Pancreas (tissue), 10 donors: ENCODE measurements around the gene SYNJ2. TPM values are rescaled to one million over a fixed set of nuclear protein-coding genes. Genes with fewer than 3 reads are reported as not detected.

Experiments used
- ATAC-seq, 4 donors: fragments of 200-7000 bp; cut with Tn5 transposase; one replicate each; pipeline versions ENCODE4 v1.8.0 to v1.9.1; 2020; ENCODE audit warnings: mild to moderate bottlenecking in 4 of 4, moderate library complexity in 4 of 4
- DNase-seq, 6 donors: peaks; one replicate each; pipeline ENCODE4 v3.0.0-alpha.2; 2020
- FAIRE-seq: peaks from 2 replicates; lab custom pipeline; 2012; peaks lifted over from hg19 to GRCh38; lab: Jason Lieb, UNC
- H3K27ac ChIP-seq, 4 donors: fragments of 200-600 bp; sonication (generic); 1 replicate in 3 of 4; 2 replicates in 1 of 4; pipeline versions ENCODE4 v1.5.0 to v1.8.0; 2020
- H3K27me3 ChIP-seq, 4 donors: fragments of 200-600 bp; one replicate each; pipeline ENCODE4 v1.8.0; 2021
- H3K36me3 ChIP-seq, 3 donors: fragments of 200-600 bp; sonication (generic) in 1 of 3; one replicate each; pipeline versions ENCODE4 v1.5.0 to v1.8.0; 2020 to 2021
- H3K4me1 ChIP-seq, 3 donors: fragments of 200-600 bp; one replicate each; pipeline ENCODE4 v1.8.0; 2021
- H3K4me3 ChIP-seq, 4 donors: fragments of 200-600 bp; sonication (generic) in 2 of 4; one replicate each; pipeline versions ENCODE4 v1.5.0 to v1.8.0; 2020 to 2021
- H3K9me3 ChIP-seq, 4 donors: fragments of 200-600 bp; one replicate each; pipeline ENCODE4 v1.8.0; 2021
- CTCF ChIP-seq, 4 donors: fragments of 200-600 bp; sonication (generic) in 3 of 4; IDR thresholded peaks; one replicate each; pipeline versions ENCODE4 v1.5.0 to v1.8.0; 2021; ENCODE audit warnings: antibody characterized with exemption in 4 of 4
- WGBS, 2 donors: extraction: QIAGEN DNeasy Blood & Tissue Kit; methylation state at CpG; one replicate each; pipeline ENCODE4 v1.1.7; 2013; 5-methylcytosine and 5-hydroxymethylcytosine counted together
- intact Hi-C, 3 donors: fragments of 100-400 bp; cut with DNase I; formaldehyde crosslinking; loops; one replicate each; pipeline versions ENCODE4 v1.11.1 to v1.14.2; 2022
- polyA plus RNA-seq, 2 donors: library from polyadenylated mRNA; stranded (reverse); fragments of 200-250 nt; gene quantifications; one replicate each; pipeline ENCODE4 v1.2.3, GENCODE V29; 2013
- total RNA-seq, 6 donors: library from RNA; stranded (reverse); fragmentation: NEBNext Ultra II Directional in 4 of 6; extraction: Animal tissue kit (Norgen Biotek cat#: 25700) in 4 of 6; gene quantifications; one replicate each; pipeline versions ENCODE4 v1.2.1 to v1.2.4, GENCODE V29; 2021 to 2023
- donor health status: healthy with polysubstance abuse.
- donor health status: DM: no; HTN: no; CAD: no; lungs with moderate emphysema.
- donor health status: DM: no; HTN: no; CAD: no.
- donor health status: control.
- donor health status: control.
- donor health status: Bipolar disorder and iron deficiency.
- donor health status: DM: yes; HTN: yes; CAD: no.
- donor health status: DM: no; HTN: no; CAD: no.
- donor health status: DM: no; HTN: no; CAD: no.
- donor health status: DM: yes; HTN: yes; CAD: no.

The SYNJ2 gene
- total and polyA plus RNA-seq, 8 donors, result 7.9 to 17.1 (median 9.9) TPM

GRCh38 chr6:158026054-158026900, 44.6 kb downstream of the SYNJ2 start:
- intact Hi-C loops, result no loop called here
- WGBS, 2 donors, result 63 to 69% methylated on average over 21 of the region's 21 CpGs
- H3K4me1 ChIP-seq, result peaks cover 0 to 32% (median 7%) of the 10 kb centered on the region in 3 donors
- peak overlapping the region in 1 of 4 donors; percentile 12 for H3K4me3 ChIP-seq
- FAIRE-seq (no peak), ATAC-seq (peak; percentile 72 to 90 (median 77)), DNase-seq (peak; percentile 75 to 87 (median 80))
- no peaks in the 10 kb centered on the region for H3K9me3 ChIP-seq
- no peaks in the 10 kb centered on the region for H3K27me3 ChIP-seq
- no peak for TF ChIP-seq CTCF (IDR thresholded peaks at IDR 0.05)
- peak overlapping the region; percentile 29 to 88 (median 62) for H3K27ac ChIP-seq
- no peaks in the 10 kb centered on the region for H3K36me3 ChIP-seq

GRCh38 chr6:158026901-158027589, 45.4 kb downstream of the SYNJ2 start:
- Histone ChIP-seq H3K4me3 (no peak overlapping the region), H3K27ac (peak overlapping the region; percentile 29 to 88 (median 62)), H3K4me1 (peaks cover 0 to 32% (median 7%) of the 10 kb centered on the region in 3 donors), H3K27me3 (no peaks in the 10 kb centered on the region), H3K9me3 (no peaks in the 10 kb centered on the region), H3K36me3 (no peaks in the 10 kb centered on the region)
- peak in 1 of 4 donors; percentile 13 for ATAC-seq
- intact Hi-C loops, result no loop called here
- no peak for TF ChIP-seq CTCF (IDR thresholded peaks at IDR 0.05)
- peak in 2 of 6 donors; percentile 15 to 67 for DNase-seq
- WGBS, 2 donors, result 95 to 97% methylated on average over 23 of the region's 23 CpGs
- no peak for FAIRE-seq

- no peaks in the 10 kb centered on the region for H3K9me3 ChIP-seq
- no peak overlapping the region for H3K4me3 ChIP-seq
- H3K27ac ChIP-seq, result peak overlapping the region in 3 of 4 donors; percentile 42 to 88 (median 83)
- peak in 3 of 6 donors; percentile 51 to 74 (median 60) for DNase-seq
- 84 to 87% methylated on average over 22 of the region's 22 CpGs for WGBS, 2 donors
- H3K27me3 ChIP-seq, result no peaks in the 10 kb centered on the region
- no peak for TF ChIP-seq CTCF (IDR thresholded peaks at IDR 0.05)
- FAIRE-seq, result no peak
- H3K4me1 ChIP-seq, result peaks cover 0 to 32% (median 7%) of the 10 kb centered on the region in 3 donors
- no peaks in the 10 kb centered on the region for H3K36me3 ChIP-seq
- intact Hi-C loops, result no loop called here
- no peak for ATAC-seq
Measured at GRCh38 chr6:158027590-158028285, 46.1 kb downstream of the SYNJ2 start.

GRCh38 chr6:158028421-158028820, 46.8 kb downstream of the SYNJ2 start:
- H3K4me1 ChIP-seq, result peaks cover under 1 to 35% (median 7%) of the 10 kb centered on the region in 3 donors
- no peaks in the 10 kb centered on the region for H3K27me3 ChIP-seq
- no peak for TF ChIP-seq CTCF (IDR thresholded peaks at IDR 0.05)
- ATAC-seq (peak; percentile 21 to 65 (median 63)), DNase-seq (peak; percentile 54 to 83 (median 70)), FAIRE-seq (no peak)
- intact Hi-C loops, result no loop called here
- no peak overlapping the region for H3K4me3 ChIP-seq
- H3K36me3 ChIP-seq, result no peaks in the 10 kb centered on the region
- no peaks in the 10 kb centered on the region for H3K9me3 ChIP-seq
- H3K27ac ChIP-seq, result peak overlapping the region in 1 of 4 donors; percentile 17
- WGBS, 2 donors, result 41 to 49% methylated on average over 9 of the region's 9 CpGs
